GM19397 (cell line): ENCODE data around the gene SZT2.
"Not testable (repeated sequence)": the region's sequence is repeated elsewhere in the genome, so short reads cannot be mapped to it uniquely, and the experiment has no call there.

Source experiments
- ATAC-seq: cut with Tn5 transposase; IDR thresholded peaks from one replicate; pipeline ENCODE4 v1.9.1; 2021; ENCODE audit warnings: mild to moderate bottlenecking, moderate library complexity; ENCODE audit not compliant: unreplicated experiment

The SZT2 gene

GRCh38 chr1:43360616-43361015, 29.1 kb upstream of the SZT2 start:
- no peak for ATAC-seq

- ATAC-seq = no peak
Measured at GRCh38 chr1:43363283-43363934, 26.3 kb upstream of the SZT2 start.

- ATAC-seq = no peak
Measured at GRCh38 chr1:43363935-43364525, 25.7 kb upstream of the SZT2 start.

GRCh38 chr1:43365678-43366077, 24.0 kb upstream of the SZT2 start:
- no peak for ATAC-seq

GRCh38 chr1:43366179-43366578, 23.5 kb upstream of the SZT2 start:
- ATAC-seq = no peak

- no peak for ATAC-seq
Measured at GRCh38 chr1:43366601-43367025, 23.1 kb upstream of the SZT2 start.

- ATAC-seq = peak; percentile 39
Measured at GRCh38 chr1:43367026-43367903, 22.4 kb upstream of the SZT2 start.

- ATAC-seq = peak; percentile 80
Measured at GRCh38 chr1:43367904-43368645, 21.6 kb upstream of the SZT2 start, which contains the start of gene ELOVL1. TSS of gene ELOVL1 (minus strand) at chr1:43368011. CDS start at chr1:43365609, 2,402 bp downstream.

GRCh38 chr1:43368646-43369020, 21.1 kb upstream of the SZT2 start:
- no peak for ATAC-seq

- ATAC-seq = not testable (repeated sequence)
Measured at GRCh38 chr1:43369779-43370178, 19.9 kb upstream of the SZT2 start.

GRCh38 chr1:43370564-43370963, 19.1 kb upstream of the SZT2 start:
- no peak for ATAC-seq

GRCh38 chr1:43372172-43372571, 17.5 kb upstream of the SZT2 start:
- no peak for ATAC-seq

- no peak for ATAC-seq
Measured at GRCh38 chr1:43373066-43373940, 16.4 kb upstream of the SZT2 start.

- ATAC-seq = no peak
Measured at GRCh38 chr1:43376723-43377235, 12.9 kb upstream of the SZT2 start.

GRCh38 chr1:43377831-43378230, 11.9 kb upstream of the SZT2 start:
- no peak for ATAC-seq

- no peak for ATAC-seq
Measured at GRCh38 chr1:43379476-43379875, 10.2 kb upstream of the SZT2 start.

GRCh38 chr1:43381612-43382011, 8.1 kb upstream of the SZT2 start:
- no peak for ATAC-seq

- no peak for ATAC-seq
Measured at GRCh38 chr1:43382027-43382779, 7.5 kb upstream of the SZT2 start.

GRCh38 chr1:43383449-43383848, 6.2 kb upstream of the SZT2 start:
- no peak for ATAC-seq
